CD14-positive monocyte (primary cell): ENCODE measurements around the gene TAGLN3. TPM values are rescaled to one million over a fixed set of nuclear protein-coding genes. Genes with fewer than 3 reads are reported as not detected.
"Not testable (repeated sequence)": the region's sequence is repeated elsewhere in the genome, so short reads cannot be mapped to it uniquely, and the experiment has no call there.

Experiments used
- DNase-seq, 3 donors: peaks; one replicate each; pipeline ENCODE4 v3.0.0-alpha.2; 2011 to 2022
- H2AFZ ChIP-seq: 2 replicates; pipeline ENCODE4 v1.6.0; 2012; ENCODE audit warnings: mild to moderate bottlenecking, low read depth, low read length, inconsistent platforms; ENCODE audit not compliant: insufficient read depth, poor library complexity, severe bottlenecking
- H3K27ac ChIP-seq, 2 donors: 1 replicate in 1 of 2; 2 replicates in 1 of 2; pipeline ENCODE4 v1.5.1; 2012 to 2013; ENCODE audit warnings: low read length in 2 of 2, control low read depth in 1 of 2, inconsistent platforms in 1 of 2, low read depth in 1 of 2, mild to moderate bottlenecking in 1 of 2
- H3K27me3 ChIP-seq, 2 donors: one replicate each; pipeline versions ENCODE4 v1.6.0 to v1.6.1; 2011 to 2013; ENCODE audit warnings: low read length in 2 of 2; ENCODE audit not compliant: control insufficient read depth in 2 of 2, insufficient read depth in 2 of 2
- H3K36me3 ChIP-seq, 2 donors: replicated peaks in 1 of 2; 1 replicate in 1 of 2; 2 replicates in 1 of 2; pipeline versions ENCODE4 v1.5.1 to v1.6.1; 2012 to 2013; ENCODE audit warnings: low read length in 2 of 2, control low read depth in 1 of 2, inconsistent platforms in 1 of 2, mild to moderate bottlenecking in 1 of 2; ENCODE audit not compliant: insufficient read depth in 2 of 2, control insufficient read depth in 1 of 2
- H3K4me1 ChIP-seq, 2 donors: 1 replicate in 1 of 2; 2 replicates in 1 of 2; pipeline versions ENCODE4 v1.5.1 to v1.6.1; 2012 to 2013; ENCODE audit warnings: low read length in 2 of 2, control low read depth in 1 of 2, inconsistent platforms in 1 of 2, mild to moderate bottlenecking in 1 of 2, moderate library complexity in 1 of 2; ENCODE audit not compliant: insufficient read depth in 2 of 2, control insufficient read depth in 1 of 2
- H3K4me2 ChIP-seq: replicated peaks from 2 replicates; pipeline ENCODE3; 2012; ENCODE audit warnings: low read length, moderate library complexity, mild to moderate bottlenecking; ENCODE audit not compliant: poor library complexity, severe bottlenecking; ENCODE audit errors: extremely low read depth
- H3K4me3 ChIP-seq, 3 experiments: fragments of 200-600 bp in 1 of 3; sonication (generic) in 1 of 3; replicated peaks in 1 of 3; 1 replicate in 2 of 3; 2 replicates in 1 of 3; pipeline ENCODE4 v1.5.1; 2011 to 2013; ENCODE audit warnings: low read length in 3 of 3, mild to moderate bottlenecking in 3 of 3, control low read depth in 2 of 3, low read depth in 2 of 3, inconsistent platforms in 1 of 3, moderate library complexity in 1 of 3
- H3K79me2 ChIP-seq: 2 replicates; pipeline ENCODE4 v1.6.0; 2012; ENCODE audit warnings: mild to moderate bottlenecking, control low read depth, inconsistent platforms, low read length, moderate library complexity; ENCODE audit not compliant: insufficient read depth
- H3K9ac ChIP-seq: 2 replicates; pipeline ENCODE4 v1.6.0; 2017; ENCODE audit warnings: low read length, mild to moderate bottlenecking; ENCODE audit not compliant: insufficient read depth, poor library complexity, severe bottlenecking
- H3K9me3 ChIP-seq, 2 donors: replicated peaks in 1 of 2; 1 replicate in 1 of 2; 2 replicates in 1 of 2; pipeline versions ENCODE4 v1.5.1 to v1.6.1; 2012 to 2013; ENCODE audit warnings: low read length in 2 of 2, control low read depth in 1 of 2; ENCODE audit not compliant: control insufficient read depth in 1 of 2, insufficient read depth in 1 of 2
- H4K20me1 ChIP-seq: 2 replicates; pipeline ENCODE4 v1.6.0; 2012; ENCODE audit warnings: mild to moderate bottlenecking, low read length, control low read depth, moderate library complexity; ENCODE audit not compliant: insufficient read depth
- H3K27ac Mint-ChIP-seq, 7 donors: one replicate each; pipeline ENCODE4 v1.8.0; 2020; ENCODE audit warnings: mild to moderate bottlenecking in 7 of 7, mixed read lengths in 7 of 7, moderate library complexity in 6 of 7, inconsistent platforms in 2 of 7
- H3K27me3 Mint-ChIP-seq, 3 donors: one replicate each; pipeline ENCODE4 v1.8.0; 2021 to 2022; ENCODE audit warnings: low read depth in 3 of 3, mild to moderate bottlenecking in 3 of 3, mixed read lengths in 3 of 3, moderate library complexity in 3 of 3, inconsistent platforms in 1 of 3
- H3K36me3 Mint-ChIP-seq, 2 donors: one replicate each; pipeline ENCODE4 v1.8.0; 2020; ENCODE audit warnings: mixed read lengths in 2 of 2, inconsistent platforms in 1 of 2, mild to moderate bottlenecking in 1 of 2
- H3K4me1 Mint-ChIP-seq: one replicate; pipeline ENCODE4 v1.8.0; 2020; ENCODE audit warnings: mild to moderate bottlenecking, mixed read lengths
- H3K4me3 Mint-ChIP-seq, 2 donors: one replicate each; pipeline ENCODE4 v1.8.0; 2020; ENCODE audit warnings: mild to moderate bottlenecking in 2 of 2, mixed read lengths in 2 of 2, moderate library complexity in 1 of 2
- H3K9me3 Mint-ChIP-seq, 7 donors: one replicate each; pipeline ENCODE4 v1.8.0; 2020 to 2022; ENCODE audit warnings: mixed read lengths in 7 of 7, mild to moderate bottlenecking in 6 of 7, moderate library complexity in 6 of 7, inconsistent platforms in 2 of 7
- WGBS: methylation state at CpG from one replicate; pipeline ENCODE4 v1.1.5; 2013; ENCODE audit warnings: missing lambda C conversion rate; ENCODE audit not compliant: insufficient coverage; 5-methylcytosine and 5-hydroxymethylcytosine counted together
- intact Hi-C, 2 donors: fragments of 100-400 bp; cut with micrococcal nuclease; formaldehyde crosslinking; loops; one replicate each; pipeline versions ENCODE4 v1.15.0 to v1.15.1; 2023
- polyA plus RNA-seq, 3 donors: library from polyadenylated mRNA; depleted of rRNA in 1 of 3; unstranded in 2 of 3; stranded (reverse) in 1 of 3; fragments of 300-500 nt in 2 of 3; fragments of >200 nt in 1 of 3; fragmentation: Illumina TruSeq in 2 of 3; gene quantifications; 1 replicate in 2 of 3; 2 replicates in 1 of 3; pipeline ENCODE4 v1.2.3, GENCODE V29; 2012 to 2021
- TF ChIP-seq, protein P1 (sequence below): fragments of 200-600 bp; IDR thresholded peaks from one replicate; pipeline ENCODE4 v1.8.0; 2022; ENCODE audit warnings: antibody characterized with exemption, mild to moderate bottlenecking

The TAGLN3 gene
- polyA plus RNA-seq, 3 donors: not detected

DNA sequence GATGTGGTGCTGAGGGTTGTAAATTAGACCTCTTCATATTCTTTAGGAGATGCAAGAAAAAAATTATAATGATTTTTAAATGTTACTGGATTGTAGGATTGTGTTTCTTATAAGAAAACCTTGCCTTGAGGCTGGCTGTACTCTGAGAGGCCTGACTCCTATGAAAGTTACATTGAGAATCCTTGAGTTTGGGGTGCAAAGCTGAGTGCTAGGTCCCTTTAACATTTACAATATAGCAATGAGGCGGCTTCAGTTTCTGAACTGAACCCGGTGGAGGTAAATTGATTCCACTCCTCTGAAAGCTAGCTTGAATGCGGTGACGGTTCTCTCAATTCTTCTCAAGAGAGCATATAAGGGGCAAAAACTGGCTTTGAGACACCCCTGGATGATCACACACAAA is 35.7 kb downstream of the TAGLN3 start, which contains the start of gene TMPRSS7:
Gene TMPRSS7, plus strand, starts transcription at position 301 of the 400 bp plus-strand sequence. CDS start 110 bp downstream, outside the sequence.
- intact Hi-C loops: no loop called here
- no peak for DNase-seq
- Mint-ChIP-seq H3K4me1 (no peaks in the 10 kb centered on the region), H3K27me3 (peaks cover 0 to 9% (median 0%) of the 10 kb centered on the region in 3 donors), H3K9me3 (peaks cover 0 to 5% (median 3%) of the 10 kb centered on the region in 7 donors), H3K4me3 (no peak within 1 kb of the TSS), H3K27ac (peak within 1 kb of the TSS in 1 of 7 donors; percentile 9), H3K36me3 (no peaks in the 10 kb centered on the region)
- H3K4me3 ChIP-seq: no peak within 1 kb of the TSS
- H3K9me3 ChIP-seq: no peaks in the 10 kb centered on the region
- no peaks in the 10 kb centered on the region for H3K27me3 ChIP-seq
- TF ChIP-seq, protein P1, sequence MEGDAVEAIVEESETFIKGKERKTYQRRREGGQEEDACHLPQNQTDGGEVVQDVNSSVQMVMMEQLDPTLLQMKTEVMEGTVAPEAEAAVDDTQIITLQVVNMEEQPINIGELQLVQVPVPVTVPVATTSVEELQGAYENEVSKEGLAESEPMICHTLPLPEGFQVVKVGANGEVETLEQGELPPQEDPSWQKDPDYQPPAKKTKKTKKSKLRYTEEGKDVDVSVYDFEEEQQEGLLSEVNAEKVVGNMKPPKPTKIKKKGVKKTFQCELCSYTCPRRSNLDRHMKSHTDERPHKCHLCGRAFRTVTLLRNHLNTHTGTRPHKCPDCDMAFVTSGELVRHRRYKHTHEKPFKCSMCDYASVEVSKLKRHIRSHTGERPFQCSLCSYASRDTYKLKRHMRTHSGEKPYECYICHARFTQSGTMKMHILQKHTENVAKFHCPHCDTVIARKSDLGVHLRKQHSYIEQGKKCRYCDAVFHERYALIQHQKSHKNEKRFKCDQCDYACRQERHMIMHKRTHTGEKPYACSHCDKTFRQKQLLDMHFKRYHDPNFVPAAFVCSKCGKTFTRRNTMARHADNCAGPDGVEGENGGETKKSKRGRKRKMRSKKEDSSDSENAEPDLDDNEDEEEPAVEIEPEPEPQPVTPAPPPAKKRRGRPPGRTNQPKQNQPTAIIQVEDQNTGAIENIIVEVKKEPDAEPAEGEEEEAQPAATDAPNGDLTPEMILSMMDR: no peak
- H3K36me3 ChIP-seq: no peaks in the 10 kb centered on the region
- no peaks in the 10 kb centered on the region for H3K4me1 ChIP-seq
- no peak within 1 kb of the TSS for H3K9ac ChIP-seq
- 100% methylated on average over 4 of the region's 4 CpGs for WGBS
- H3K79me2 ChIP-seq: no peaks in the 10 kb centered on the region
- no peaks in the 10 kb centered on the region for H4K20me1 ChIP-seq
- H3K4me2 ChIP-seq: no peak within 1 kb of the TSS
- no peak within 1 kb of the TSS for H3K27ac ChIP-seq
- H2AFZ ChIP-seq: no peak within 1 kb of the TSS

DNA sequence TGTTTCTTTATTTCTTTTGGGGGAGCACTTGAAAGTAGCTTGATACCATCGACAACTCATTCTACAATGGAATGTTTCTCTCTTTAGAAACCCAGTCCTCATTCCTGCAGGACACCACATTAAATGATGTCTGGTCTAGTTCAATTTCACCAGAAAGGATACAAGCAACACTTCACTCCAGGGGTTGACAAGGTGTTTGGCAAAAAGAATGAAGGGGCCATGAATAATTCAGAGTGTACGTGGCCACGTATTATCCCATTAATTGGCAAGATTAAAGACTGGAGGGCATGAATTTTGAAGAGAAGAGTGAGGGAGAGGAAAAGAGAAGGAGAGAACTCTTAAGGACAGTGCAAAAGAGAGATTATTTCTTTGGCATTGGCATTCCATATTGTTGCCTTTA is 36.5 kb downstream of the TAGLN3 start:
- Histone ChIP-seq H3K79me2 (no peaks in the 10 kb centered on the region), H4K20me1 (no peaks in the 10 kb centered on the region), H3K4me3 (no peak overlapping the region), H3K9me3 (no peaks in the 10 kb centered on the region), H3K36me3 (no peaks in the 10 kb centered on the region), H2AFZ (no peak overlapping the region), H3K4me2 (no peak overlapping the region), H3K27me3 (no peaks in the 10 kb centered on the region), H3K9ac (no peak overlapping the region), H3K27ac (no peak overlapping the region), H3K4me1 (no peaks in the 10 kb centered on the region)
- H3K36me3 Mint-ChIP-seq: no peaks in the 10 kb centered on the region
- TF ChIP-seq, protein P1: no peak
- intact Hi-C loops: no loop called here
- DNase-seq: no peak
- no peaks in the 10 kb centered on the region for H3K4me1 Mint-ChIP-seq
- peaks cover 0 to 9% (median 0%) of the 10 kb centered on the region in 3 donors for H3K27me3 Mint-ChIP-seq
- H3K4me3 Mint-ChIP-seq: no peak overlapping the region
- 88% methylated on average over 2 of the region's 3 CpGs for WGBS
- no peak overlapping the region for H3K27ac Mint-ChIP-seq
- peaks cover 0 to 5% (median 3%) of the 10 kb centered on the region in 7 donors for H3K9me3 Mint-ChIP-seq

DNA sequence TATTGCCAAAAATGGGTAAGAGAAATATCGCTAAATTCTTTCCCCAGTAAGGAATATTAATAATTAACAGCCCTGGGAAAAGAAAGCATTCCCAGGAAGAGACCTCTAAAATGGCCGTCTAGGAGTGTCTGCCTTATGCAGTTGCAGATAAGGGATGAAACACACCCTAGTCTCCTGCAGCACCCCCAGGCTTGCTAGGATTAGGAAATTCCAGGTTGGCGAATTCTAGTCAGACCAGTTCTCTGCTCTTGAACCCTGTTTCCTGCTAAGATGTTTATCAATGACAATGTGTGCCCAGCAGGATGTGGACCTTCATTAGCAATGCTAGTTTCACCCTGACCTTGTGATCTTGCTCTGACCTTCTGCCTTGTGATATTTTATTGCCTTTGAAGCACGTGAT is 38.5 kb downstream of the TAGLN3 start:
- DNase-seq, H3K4me1 Mint-ChIP-seq, H3K79me2 ChIP-seq, H3K36me3 Mint-ChIP-seq, H3K9me3 Mint-ChIP-seq, H2AFZ ChIP-seq, H3K4me1 ChIP-seq, H3K4me2 ChIP-seq, intact Hi-C loops, H3K27ac Mint-ChIP-seq, H3K4me3 ChIP-seq, H4K20me1 ChIP-seq, H3K27me3 ChIP-seq, H3K27me3 Mint-ChIP-seq, H3K27ac ChIP-seq, H3K9me3 ChIP-seq, H3K9ac ChIP-seq, H3K36me3 ChIP-seq, H3K4me3 Mint-ChIP-seq: not testable (repeated sequence)
- WGBS: 90% methylated on average over 2 of the region's 4 CpGs
